NCI-H1092 (cell line): ENCODE measurements around the gene IKZF1.
"Not testable (repeated sequence)": the region's sequence is repeated elsewhere in the genome, so short reads cannot be mapped to it uniquely, and the experiment has no call there.

Experiments
- DNase-seq: peaks from one replicate; lab custom pipeline; 2025; lab: John Stamatoyannopoulos, UW

The IKZF1 gene

GRCh38 chr7:50334341-50334994, 30.0 kb downstream of the IKZF1 start:
- DNase-seq, result no peak

GRCh38 chr7:50335230-50335794, 30.8 kb downstream of the IKZF1 start:
- no peak for DNase-seq

DNA sequence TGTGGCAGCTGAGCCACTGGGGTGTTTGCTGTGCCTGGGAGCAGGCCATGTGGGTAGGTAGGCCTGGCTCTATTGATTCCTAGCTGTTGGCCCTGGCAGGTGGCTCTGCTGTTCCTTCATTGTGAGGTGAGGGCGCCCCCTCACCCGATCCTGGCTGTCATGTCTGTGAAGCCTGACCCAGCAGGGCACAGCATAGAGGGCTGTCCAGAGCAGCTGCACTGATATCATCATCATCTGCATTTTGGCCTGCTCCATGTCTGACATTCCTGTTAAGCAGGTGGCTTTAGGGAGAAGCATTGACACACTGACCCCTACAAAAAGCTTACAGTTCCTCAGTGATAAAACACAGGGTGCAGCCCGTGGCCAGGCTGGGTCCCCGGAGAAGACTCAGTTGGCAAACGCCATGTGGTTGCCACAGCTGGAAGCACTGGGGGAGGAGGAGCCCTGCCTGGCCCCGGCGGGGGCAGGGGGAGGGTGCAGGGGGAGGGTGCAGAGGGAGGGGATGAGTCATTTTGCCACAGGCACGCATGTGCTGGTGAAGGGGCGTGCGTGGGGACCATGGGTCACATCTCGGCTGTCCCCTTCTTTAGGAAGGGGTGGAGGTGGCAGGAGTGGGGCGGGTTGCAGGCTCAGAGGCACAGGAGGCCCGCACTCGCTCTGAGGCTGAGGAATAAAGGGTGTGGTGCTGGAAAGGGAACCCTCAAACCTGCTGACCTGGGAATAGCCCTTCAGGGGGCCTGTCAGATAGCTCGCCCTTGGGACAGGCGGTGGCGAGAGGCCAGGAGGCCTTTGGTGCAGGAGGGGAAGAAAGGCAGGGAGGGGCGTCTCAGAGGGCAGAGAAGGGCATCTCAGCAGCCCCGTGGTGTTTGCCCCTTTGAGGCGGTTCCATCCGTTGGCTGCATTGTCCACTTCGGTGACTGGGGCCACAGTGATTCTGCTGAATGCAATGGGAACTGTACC, 31.6 kb downstream of the IKZF1 start:
- no peak for DNase-seq

DNA sequence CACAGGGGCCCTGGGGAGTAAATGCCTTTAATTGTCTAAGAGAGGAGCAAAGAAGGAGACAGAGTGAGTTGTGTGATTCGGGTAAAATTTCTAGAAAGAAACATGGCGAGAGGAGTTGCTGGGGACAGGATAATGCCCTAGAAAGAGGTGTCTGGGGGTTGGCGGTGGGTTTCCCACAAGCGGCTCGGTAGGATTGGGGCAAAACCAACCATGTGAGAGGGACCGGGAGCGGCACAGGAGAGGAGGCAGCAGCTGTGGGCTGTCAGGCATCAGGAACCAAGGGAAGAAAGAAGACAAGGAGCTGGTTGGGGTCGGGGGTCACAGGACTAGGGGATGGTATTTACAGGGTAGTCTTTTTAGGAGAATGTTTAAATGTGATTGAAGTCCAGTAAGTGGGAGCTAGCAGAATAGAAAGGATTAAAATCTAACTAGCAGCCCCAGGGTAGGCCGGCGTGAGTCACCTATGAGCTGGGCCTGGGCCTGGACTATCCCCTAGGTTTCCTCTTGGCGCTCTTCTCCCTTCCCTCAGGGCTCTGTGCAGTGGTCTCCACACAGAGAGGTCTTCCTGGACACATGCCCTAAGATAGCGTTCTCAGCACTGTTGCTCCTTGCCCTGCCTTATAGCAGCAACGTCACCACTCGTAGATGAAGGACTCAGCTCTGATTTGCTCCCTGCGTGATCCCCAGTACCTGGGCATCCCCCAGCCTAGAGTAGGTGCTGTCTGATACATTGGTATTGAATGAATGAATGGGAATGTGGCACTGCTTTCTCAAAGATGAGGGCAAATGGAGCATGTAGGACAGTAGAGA, 32.6 kb downstream of the IKZF1 start:
- DNase-seq, result no peak

- not testable (repeated sequence) for DNase-seq
These were observed 35.0 kb downstream of the IKZF1 start for GRCh38 chr7:50339472-50339871.

DNA sequence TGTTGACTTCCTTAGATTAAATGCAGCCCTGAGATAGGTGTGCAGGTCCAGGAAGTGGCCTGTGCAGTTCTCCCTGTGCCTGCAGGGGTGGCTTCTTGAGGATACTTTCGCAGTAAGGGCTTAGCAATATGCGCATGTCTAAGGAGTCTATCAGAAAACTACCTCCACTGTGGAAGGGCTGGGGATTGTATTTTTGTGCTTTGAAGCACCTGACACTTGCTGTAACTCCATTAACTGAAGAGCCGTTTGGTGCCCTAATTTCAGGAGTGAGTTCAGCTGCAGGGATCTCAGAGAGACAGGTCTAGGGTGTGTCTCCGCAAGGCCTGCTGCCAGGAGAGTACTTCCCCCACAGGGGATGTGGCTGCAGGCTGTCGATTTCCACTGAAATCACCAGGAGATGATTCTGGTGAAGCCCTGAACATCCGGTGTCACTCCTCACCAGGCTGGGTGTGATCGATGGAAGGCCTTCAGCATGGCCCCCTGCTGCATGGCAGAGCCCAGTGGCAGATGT, 35.5 kb downstream of the IKZF1 start:
- DNase-seq, result no peak

DNA sequence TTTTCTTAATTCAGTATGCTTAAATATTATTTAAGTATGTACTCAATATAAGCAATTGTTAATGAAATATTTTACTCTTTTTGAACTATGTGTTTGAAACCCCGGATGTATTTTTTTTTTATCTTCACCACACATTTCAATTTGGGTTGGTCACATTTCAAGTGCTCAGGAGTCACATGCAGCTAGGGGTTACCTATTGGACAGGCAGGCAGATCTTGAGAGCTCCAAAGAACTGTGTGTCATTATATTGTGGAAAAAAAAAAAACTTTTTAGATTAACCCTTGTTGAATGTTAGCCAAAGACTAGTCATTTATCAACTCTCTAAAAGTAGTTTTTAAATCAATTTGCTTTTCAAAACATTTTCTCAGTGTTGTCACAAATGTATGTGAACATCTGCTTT, 37.2 kb downstream of the IKZF1 start:
- DNase-seq, result no peak

DNA sequence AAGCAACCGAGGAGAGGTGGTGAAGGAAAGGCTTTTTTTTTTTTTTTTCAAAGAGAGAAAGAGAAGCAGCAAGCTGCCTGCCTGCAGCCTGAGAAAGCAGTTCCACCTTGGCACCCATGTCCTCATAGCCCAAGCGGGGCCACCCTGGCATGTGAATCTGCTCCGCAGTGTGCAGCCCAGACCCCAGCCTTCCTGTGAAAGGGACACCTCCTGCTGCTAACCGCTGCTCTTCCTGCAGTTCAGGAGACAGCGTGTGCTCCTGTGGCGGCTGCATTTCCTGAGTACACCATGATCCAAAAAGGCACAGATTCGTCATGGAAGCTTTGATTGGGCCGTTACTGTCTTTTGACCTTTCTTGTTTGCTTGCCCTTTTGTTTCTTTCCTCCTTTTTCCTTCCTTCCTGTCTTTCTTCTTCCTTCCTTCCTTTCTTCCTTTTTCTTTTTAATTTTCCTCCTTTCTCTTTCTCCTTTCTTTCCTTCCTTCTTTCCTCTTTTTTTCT, 38.1 kb downstream of the IKZF1 start:
- DNase-seq, result no peak

GRCh38 chr7:50346545-50347497, 42.3 kb downstream of the IKZF1 start:
- no peak for DNase-seq

GRCh38 chr7:50347693-50348092, 43.2 kb downstream of the IKZF1 start:
- no peak for DNase-seq

- DNase-seq, result no peak
These were observed 44.1 kb downstream of the IKZF1 start for GRCh38 chr7:50348469-50349162.

DNA sequence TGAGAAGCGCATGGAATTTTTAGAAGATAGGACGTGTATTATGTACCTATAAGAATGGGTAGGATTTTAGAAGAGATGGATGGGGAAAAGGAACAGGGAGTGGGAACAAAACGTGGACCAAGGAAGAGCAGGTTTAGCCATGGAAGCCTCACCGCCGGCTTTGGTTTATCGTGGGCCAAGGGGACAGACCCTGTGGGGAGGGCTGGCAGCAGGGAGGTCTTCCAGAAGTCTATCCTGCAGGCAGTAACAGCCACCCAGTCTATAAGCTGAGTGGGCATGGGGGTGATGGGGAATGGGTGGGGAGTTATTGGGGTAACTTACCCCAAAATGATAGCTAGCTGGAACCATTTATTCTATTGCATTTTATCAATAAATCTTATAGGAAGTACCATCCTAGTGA, 44.9 kb downstream of the IKZF1 start:
- no peak for DNase-seq

DNA sequence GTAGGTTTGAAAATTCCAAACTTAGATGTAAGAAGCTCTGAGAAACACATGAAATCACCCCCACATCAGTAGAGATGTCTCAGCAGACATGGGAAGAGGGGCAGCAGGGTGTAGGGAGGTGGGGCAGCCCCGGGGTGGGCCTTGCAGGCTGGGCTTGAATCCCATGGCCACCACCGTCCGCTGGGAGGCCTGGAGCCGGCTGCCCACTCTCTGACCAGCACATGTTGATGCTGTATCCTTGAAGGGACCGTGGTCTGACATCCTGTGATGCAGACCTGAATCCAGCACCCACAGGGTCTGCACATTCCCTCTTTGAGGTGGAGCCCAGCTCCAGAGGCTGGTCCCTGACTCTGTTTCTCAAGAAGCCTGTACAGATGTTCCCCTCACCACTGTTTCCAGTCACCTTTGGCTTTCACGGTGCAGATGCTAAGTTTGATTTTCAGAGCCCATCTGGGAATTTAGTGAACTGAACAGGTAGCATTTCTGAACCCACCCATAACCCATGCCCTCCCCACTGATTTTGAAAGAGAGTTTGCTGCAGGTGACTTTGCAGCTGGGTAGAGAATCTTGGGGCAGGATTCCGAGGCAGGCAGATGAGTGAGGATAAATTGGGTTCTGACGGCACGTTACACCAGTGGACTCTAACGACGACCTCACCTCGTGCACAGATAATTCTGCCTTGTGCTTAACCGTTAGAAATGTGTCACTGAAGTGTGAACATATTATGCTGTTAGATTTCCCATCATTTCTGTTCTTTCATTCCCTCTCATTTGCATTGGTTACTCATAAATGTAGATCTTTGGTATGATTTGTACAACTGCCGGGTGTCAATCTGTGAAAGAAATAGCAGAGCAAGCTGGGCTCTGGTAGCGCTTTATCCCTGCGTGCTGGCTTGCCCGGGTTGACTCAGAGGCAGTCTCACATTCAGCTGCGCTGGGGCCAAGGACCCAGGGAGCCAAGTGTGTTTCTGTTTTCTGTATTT, 45.7 kb downstream of the IKZF1 start:
- no peak for DNase-seq

DNA sequence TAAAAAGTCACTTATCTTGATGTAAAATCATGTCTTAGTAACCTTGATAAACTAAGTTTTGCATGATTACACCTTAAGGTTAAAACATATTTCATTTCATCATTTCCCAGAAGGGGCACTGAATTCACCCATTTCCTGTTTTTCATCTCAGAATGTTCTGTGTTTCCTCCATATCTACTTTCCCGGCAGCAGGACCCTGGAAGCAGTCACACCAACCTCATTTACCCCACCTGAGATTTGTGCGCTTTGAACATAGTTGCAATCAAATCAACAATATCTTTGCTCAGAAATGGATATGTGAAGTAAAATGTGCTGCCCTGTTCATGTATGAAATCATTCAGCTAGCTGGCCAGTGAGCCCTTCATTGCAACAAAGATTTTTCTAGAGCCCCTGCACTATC, 46.8 kb downstream of the IKZF1 start:
- DNase-seq, result no peak

DNA sequence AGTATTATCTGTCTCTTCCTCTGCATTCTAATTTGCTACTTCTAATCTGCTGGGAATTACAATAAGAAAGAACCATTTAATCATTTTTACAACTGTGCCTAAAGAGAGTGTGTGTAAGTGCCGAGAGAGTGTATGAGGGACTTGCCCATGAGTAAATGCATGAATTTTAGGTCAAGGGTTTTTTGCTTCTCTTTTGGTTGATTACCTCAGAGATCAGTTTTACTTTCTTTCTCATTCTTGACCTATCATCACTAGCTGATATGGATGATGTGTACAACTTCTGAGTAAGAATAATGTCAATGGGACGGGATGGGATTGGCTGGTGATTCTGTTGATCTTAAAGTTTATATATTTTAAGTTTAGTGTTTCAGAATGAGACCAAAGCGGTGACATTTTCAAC, 47.8 kb downstream of the IKZF1 start:
- no peak for DNase-seq

GRCh38 chr7:50352751-50353150, 48.2 kb downstream of the IKZF1 start:
- no peak for DNase-seq

- DNase-seq, result no peak
These were observed 48.7 kb downstream of the IKZF1 start for GRCh38 chr7:50353201-50353600.

DNA sequence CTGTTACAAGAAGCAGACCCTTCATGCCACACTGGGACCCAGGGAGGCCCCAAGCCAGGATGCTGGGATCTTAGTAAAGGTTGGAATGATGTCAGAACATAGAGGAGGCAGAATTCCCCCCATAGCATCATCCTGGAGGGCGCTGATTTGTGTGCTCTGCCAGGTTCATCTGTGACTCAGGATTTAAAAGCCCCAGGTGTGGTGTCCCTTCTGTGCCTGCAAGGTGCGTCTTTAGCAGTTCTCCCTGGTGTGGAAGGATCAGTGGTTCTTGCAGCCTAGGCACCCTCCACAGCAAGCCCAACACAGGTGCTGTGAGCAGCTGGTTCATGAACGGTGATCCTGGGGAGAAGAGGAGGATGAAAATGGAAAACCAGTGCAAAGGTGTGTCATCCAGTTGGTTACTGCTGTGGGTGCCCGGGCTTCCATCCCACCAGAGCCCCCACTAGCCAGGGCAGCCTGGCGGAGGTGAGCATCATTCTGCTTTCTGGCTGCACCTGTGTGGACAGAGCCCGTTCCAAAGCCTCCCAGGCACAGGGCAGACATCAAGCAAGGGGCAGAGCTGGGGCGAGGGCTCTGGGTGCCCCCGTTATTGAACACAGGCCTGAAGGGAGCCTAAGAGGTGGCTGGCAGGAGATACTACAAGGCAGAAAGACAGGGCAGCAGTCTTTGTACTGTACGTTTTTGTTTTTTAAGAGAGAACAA, 49.5 kb downstream of the IKZF1 start:
- DNase-seq, result no peak
